Measurements from ENCODE around the gene ARHGAP22.

ARHGAP22 gene

GRCh38 chr10:48535416-48536155 lies 69.3 kb downstream of the ARHGAP22 start:
- no peak for DNase-seq (ENCODE audit: low read depth)
- Histone ChIP-seq H3K9me3 (ENCODE audit: control insufficient read depth, low read length) (no peaks in the 10 kb centered on the region), H3K4me1 (ENCODE audit: control insufficient read depth, insufficient read depth, low read length) (no peaks in the 10 kb centered on the region), H3K27me3 (replicated peaks; ENCODE audit: control insufficient read depth, insufficient read depth, low read length) (no peaks in the 10 kb centered on the region), H3K36me3 (ENCODE audit: control insufficient read depth, insufficient read depth, low read length, severe bottlenecking) (no peaks in the 10 kb centered on the region), H3K4me3 (ENCODE audit: low read length) (no peak overlapping the region), H3K9ac (ENCODE audit: low read length) (no peak overlapping the region)

- no peak overlapping the region for H3K4me3 ChIP-seq (ENCODE audit: low read length)
- no peaks in the 10 kb centered on the region for H3K36me3 ChIP-seq (ENCODE audit: control insufficient read depth, insufficient read depth, low read length, severe bottlenecking)
- no peaks in the 10 kb centered on the region for H3K27me3 ChIP-seq (replicated peaks; ENCODE audit: control insufficient read depth, insufficient read depth, low read length)
- H3K9me3 ChIP-seq (ENCODE audit: control insufficient read depth, low read length), result no peaks in the 10 kb centered on the region
- H3K4me1 ChIP-seq (ENCODE audit: control insufficient read depth, insufficient read depth, low read length), result no peaks in the 10 kb centered on the region
- DNase-seq (ENCODE audit: low read depth), result peak; percentile 48
- no peak overlapping the region for H3K9ac ChIP-seq (ENCODE audit: low read length)
Measured at GRCh38 chr10:48533951-48534720, 70.7 kb downstream of the ARHGAP22 start.

GRCh38 chr10:48533540-48533939 lies 71.3 kb downstream of the ARHGAP22 start:
- no peak overlapping the region for H3K4me3 ChIP-seq (ENCODE audit: low read length)
- no peaks in the 10 kb centered on the region for H3K36me3 ChIP-seq (ENCODE audit: control insufficient read depth, insufficient read depth, low read length, severe bottlenecking)
- no peaks in the 10 kb centered on the region for H3K9me3 ChIP-seq (ENCODE audit: control insufficient read depth, low read length)
- DNase-seq (ENCODE audit: low read depth), result no peak
- H3K27me3 ChIP-seq (replicated peaks; ENCODE audit: control insufficient read depth, insufficient read depth, low read length), result no peaks in the 10 kb centered on the region
- H3K4me1 ChIP-seq (ENCODE audit: control insufficient read depth, insufficient read depth, low read length), result peaks cover 4% of the 10 kb centered on the region
- no peak overlapping the region for H3K9ac ChIP-seq (ENCODE audit: low read length)

- no peak for DNase-seq (ENCODE audit: low read depth)
- Histone ChIP-seq H3K9ac (ENCODE audit: low read length) (no peak overlapping the region), H3K27me3 (replicated peaks; ENCODE audit: control insufficient read depth, insufficient read depth, low read length) (no peaks in the 10 kb centered on the region), H3K4me1 (ENCODE audit: control insufficient read depth, insufficient read depth, low read length) (peaks cover 13% of the 10 kb centered on the region), H3K4me3 (ENCODE audit: low read length) (no peak overlapping the region), H3K36me3 (ENCODE audit: control insufficient read depth, insufficient read depth, low read length, severe bottlenecking) (no peaks in the 10 kb centered on the region), H3K9me3 (ENCODE audit: control insufficient read depth, low read length) (no peaks in the 10 kb centered on the region)
Measured at GRCh38 chr10:48531486-48531885, 73.4 kb downstream of the ARHGAP22 start.

GRCh38 chr10:48529331-48529730 lies 75.5 kb downstream of the ARHGAP22 start:
- peaks cover 23% of the 10 kb centered on the region for H3K4me1 ChIP-seq (ENCODE audit: control insufficient read depth, insufficient read depth, low read length)
- H3K4me3 ChIP-seq (ENCODE audit: low read length), result no peak overlapping the region
- H3K27me3 ChIP-seq (replicated peaks; ENCODE audit: control insufficient read depth, insufficient read depth, low read length), result no peaks in the 10 kb centered on the region
- H3K9me3 ChIP-seq (ENCODE audit: control insufficient read depth, low read length), result no peaks in the 10 kb centered on the region
- H3K36me3 ChIP-seq (ENCODE audit: control insufficient read depth, insufficient read depth, low read length, severe bottlenecking), result no peaks in the 10 kb centered on the region
- no peak for DNase-seq (ENCODE audit: low read depth)
- H3K9ac ChIP-seq (ENCODE audit: low read length), result no peak overlapping the region

GRCh38 chr10:48527756-48528155 lies 77.1 kb downstream of the ARHGAP22 start:
- no peaks in the 10 kb centered on the region for H3K36me3 ChIP-seq (ENCODE audit: control insufficient read depth, insufficient read depth, low read length, severe bottlenecking)
- H3K27me3 ChIP-seq (replicated peaks; ENCODE audit: control insufficient read depth, insufficient read depth, low read length), result no peaks in the 10 kb centered on the region
- peaks cover 27% of the 10 kb centered on the region for H3K4me1 ChIP-seq (ENCODE audit: control insufficient read depth, insufficient read depth, low read length)
- H3K4me3 ChIP-seq (ENCODE audit: low read length), result no peak overlapping the region
- no peak for DNase-seq (ENCODE audit: low read depth)
- no peak overlapping the region for H3K9ac ChIP-seq (ENCODE audit: low read length)
- no peaks in the 10 kb centered on the region for H3K9me3 ChIP-seq (ENCODE audit: control insufficient read depth, low read length)

- DNase-seq (ENCODE audit: low read depth), result no peak
- peak overlapping the region; percentile 57 for H3K4me3 ChIP-seq (ENCODE audit: low read length)
- H3K4me1 ChIP-seq (ENCODE audit: control insufficient read depth, insufficient read depth, low read length), result peaks cover 35% of the 10 kb centered on the region
Measured at GRCh38 chr10:48526846-48527505, 77.9 kb downstream of the ARHGAP22 start.

GRCh38 chr10:48526011-48526821 lies 78.7 kb downstream of the ARHGAP22 start:
- Histone ChIP-seq H3K36me3 (ENCODE audit: control insufficient read depth, insufficient read depth, low read length, severe bottlenecking) (no peaks in the 10 kb centered on the region), H3K4me3 (ENCODE audit: low read length) (peak overlapping the region; percentile 57), H3K9ac (ENCODE audit: low read length) (peak overlapping the region; percentile 53), H3K9me3 (ENCODE audit: control insufficient read depth, low read length) (no peaks in the 10 kb centered on the region), H3K4me1 (ENCODE audit: control insufficient read depth, insufficient read depth, low read length) (peaks cover 40% of the 10 kb centered on the region), H3K27me3 (replicated peaks; ENCODE audit: control insufficient read depth, insufficient read depth, low read length) (no peaks in the 10 kb centered on the region)
- peak; percentile 72 for DNase-seq (ENCODE audit: low read depth)

More at GRCh38 chr10:48526846-48527505, 77.9 kb downstream of the ARHGAP22 start:
- Histone ChIP-seq H3K9me3 (ENCODE audit: control insufficient read depth, low read length) (no peaks in the 10 kb centered on the region), H3K36me3 (ENCODE audit: control insufficient read depth, insufficient read depth, low read length, severe bottlenecking) (no peaks in the 10 kb centered on the region), H3K9ac (ENCODE audit: low read length) (peak overlapping the region; percentile 53), H3K27me3 (replicated peaks; ENCODE audit: control insufficient read depth, insufficient read depth, low read length) (no peaks in the 10 kb centered on the region)

GRCh38 chr10:48525113-48525512 lies 79.8 kb downstream of the ARHGAP22 start:
- H3K36me3 ChIP-seq (ENCODE audit: control insufficient read depth, insufficient read depth, low read length, severe bottlenecking), result no peaks in the 10 kb centered on the region
- H3K4me1 ChIP-seq (ENCODE audit: control insufficient read depth, insufficient read depth, low read length), result peaks cover 40% of the 10 kb centered on the region
- no peak for DNase-seq (ENCODE audit: low read depth)
- H3K9ac ChIP-seq (ENCODE audit: low read length), result no peak overlapping the region
- H3K9me3 ChIP-seq (ENCODE audit: control insufficient read depth, low read length), result no peaks in the 10 kb centered on the region
- H3K4me3 ChIP-seq (ENCODE audit: low read length), result no peak overlapping the region
- no peaks in the 10 kb centered on the region for H3K27me3 ChIP-seq (replicated peaks; ENCODE audit: control insufficient read depth, insufficient read depth, low read length)

- H3K9me3 ChIP-seq (ENCODE audit: control insufficient read depth, low read length), result no peaks in the 10 kb centered on the region
- H3K4me1 ChIP-seq (ENCODE audit: control insufficient read depth, insufficient read depth, low read length), result peaks cover 43% of the 10 kb centered on the region
- peak; percentile 68 for DNase-seq (ENCODE audit: low read depth)
- H3K4me3 ChIP-seq (ENCODE audit: low read length), result peak overlapping the region; percentile 78
- no peaks in the 10 kb centered on the region for H3K36me3 ChIP-seq (ENCODE audit: control insufficient read depth, insufficient read depth, low read length, severe bottlenecking)
- H3K9ac ChIP-seq (ENCODE audit: low read length), result peak overlapping the region; percentile 70
- no peaks in the 10 kb centered on the region for H3K27me3 ChIP-seq (replicated peaks; ENCODE audit: control insufficient read depth, insufficient read depth, low read length)
Measured at GRCh38 chr10:48523820-48524758, 80.8 kb downstream of the ARHGAP22 start.

Measured in adipocyte (in vitro differentiated cells).